IPS-NIHi7 (cell line): ENCODE data around the gene GSTA5.
"Not testable (repeated sequence)": the region's sequence is repeated elsewhere in the genome, so short reads cannot be mapped to it uniquely, and the experiment has no call there.

Experiments used
- DNase-seq: peaks from one replicate; pipeline ENCODE4 v3.0.0; 2012; ENCODE audit warnings: mixed read lengths; ENCODE audit errors: extremely low spot score

Gene GSTA5

DNA sequence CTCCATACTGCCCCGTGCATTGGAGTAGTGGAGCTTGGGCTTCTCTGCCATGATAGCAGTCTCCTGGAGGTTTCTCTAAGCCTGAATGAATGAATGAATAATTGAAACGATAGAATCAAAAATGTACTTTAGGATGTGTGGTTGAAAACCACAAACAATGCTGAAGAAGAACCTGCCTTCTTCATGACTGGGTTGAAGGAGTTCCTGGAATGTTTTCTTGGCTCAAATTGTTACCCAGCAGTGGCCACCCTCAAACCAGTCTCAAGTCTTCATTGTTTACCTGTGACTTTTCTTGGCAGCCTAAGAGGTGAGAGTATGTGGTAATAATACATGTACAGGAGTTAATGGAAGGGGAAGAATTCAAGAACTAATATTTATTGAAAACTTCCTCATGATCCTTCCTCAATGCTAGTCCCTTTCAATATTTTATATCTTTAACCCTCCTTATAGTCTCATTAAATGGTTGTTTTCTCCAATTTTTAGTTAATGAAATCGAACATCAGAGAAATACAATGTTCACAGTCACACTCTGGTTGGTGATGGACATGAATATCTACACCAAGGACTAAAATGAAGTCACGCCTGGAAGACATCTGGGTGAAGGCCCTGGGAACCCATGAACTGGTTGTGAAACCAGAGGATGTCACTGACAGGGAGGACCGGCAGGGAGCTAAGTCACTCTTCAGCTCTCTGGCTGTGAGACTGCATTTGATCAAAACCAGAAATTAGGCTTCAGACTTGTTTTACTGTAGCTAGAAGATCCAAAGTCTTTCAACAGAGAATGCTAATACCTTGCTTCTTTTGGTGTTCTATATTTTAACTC is at the start of gene GSTA5:
Gene GSTA5, minus strand, starts transcription at position 51 of the 823 bp plus-strand sequence.
- no peak for DNase-seq

DNA sequence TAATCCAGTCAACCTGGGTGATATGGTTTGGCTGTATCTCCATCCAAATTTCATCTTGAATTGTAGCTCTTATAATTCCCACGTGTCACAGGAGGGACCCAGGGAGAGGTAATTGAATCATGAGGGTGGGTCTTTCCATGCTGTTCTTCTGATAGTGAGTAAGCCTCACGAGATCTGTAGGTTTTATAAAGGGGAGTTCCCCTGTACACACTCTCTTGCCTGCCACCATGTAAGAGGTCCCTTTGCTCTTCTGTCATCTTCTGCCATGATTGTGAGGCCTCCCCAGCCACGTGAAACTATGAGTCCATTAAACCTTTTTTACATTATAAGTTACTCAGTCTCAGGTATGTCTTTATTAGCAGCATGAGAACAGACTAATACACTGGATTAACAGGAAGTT is 49.4 kb upstream of the GSTA5 start:
- DNase-seq = no peak

DNA sequence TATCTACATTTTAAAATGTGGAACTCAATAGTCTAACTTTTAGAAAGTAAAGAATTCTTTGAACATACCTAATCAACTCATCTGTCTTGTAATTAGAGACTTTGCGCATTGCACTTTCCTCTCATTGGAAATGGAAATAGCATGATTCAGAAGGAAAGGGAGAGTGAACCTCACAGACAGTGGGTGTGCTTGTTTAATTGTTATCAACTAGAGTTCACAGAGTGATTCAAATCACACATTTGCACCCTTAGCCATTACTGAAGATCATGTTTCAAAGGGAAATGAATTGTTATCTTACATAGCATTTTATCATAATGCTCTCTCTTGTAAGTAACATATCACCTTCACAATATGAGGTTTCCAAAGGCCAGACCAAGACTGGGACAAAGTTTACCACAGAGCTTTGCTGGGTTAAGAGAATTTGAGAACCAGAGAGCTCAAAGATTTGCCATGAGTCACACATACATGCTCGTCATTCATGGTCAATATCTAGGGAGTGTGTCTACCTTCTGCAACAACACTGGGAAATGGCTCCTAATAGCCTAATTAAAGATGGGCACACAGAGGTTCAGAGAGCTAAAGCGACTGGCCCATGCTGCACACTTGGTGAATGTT is 47.4 kb upstream of the GSTA5 start:
- no peak for DNase-seq

DNA sequence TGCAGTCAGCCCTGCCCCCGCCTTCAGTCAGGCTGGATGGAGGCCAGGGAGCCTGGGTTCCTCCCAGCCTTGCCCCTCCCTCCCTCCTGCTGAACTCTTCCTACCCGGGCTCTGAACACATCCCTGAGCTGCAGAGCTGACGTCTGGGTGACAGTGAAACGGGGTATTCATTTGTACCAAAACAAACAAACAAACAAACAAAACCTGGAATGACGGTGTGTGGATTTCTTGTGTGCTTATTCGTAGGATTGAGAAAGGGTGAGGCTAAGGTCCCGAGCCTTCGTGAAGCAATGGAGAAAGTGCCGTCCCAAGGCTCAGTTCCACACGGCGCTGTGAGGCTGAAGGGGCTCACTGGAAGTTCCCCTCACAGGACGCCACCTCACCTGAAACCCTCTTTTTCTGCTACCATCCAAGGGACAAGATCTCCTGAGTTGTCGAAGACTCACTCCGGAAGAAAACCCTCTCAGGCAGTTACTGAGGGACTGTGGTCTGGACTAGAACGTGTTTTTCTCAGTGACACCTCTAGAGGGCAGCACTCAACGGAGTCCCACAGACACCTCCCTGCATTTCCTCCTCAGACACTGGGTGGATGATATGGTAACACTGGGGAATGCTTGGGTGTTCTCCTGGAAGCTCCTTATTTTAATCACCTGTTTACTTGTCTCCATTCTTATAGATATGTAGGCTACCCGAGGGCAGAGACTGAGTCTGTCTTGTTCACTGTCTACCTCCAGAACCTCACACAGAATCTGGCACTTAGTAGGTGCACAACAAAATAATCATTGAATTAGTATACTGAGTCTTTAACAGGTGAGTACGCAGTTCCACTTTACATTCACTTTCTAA is 41.6 kb upstream of the GSTA5 start:
- peak; percentile 89 for DNase-seq

DNA sequence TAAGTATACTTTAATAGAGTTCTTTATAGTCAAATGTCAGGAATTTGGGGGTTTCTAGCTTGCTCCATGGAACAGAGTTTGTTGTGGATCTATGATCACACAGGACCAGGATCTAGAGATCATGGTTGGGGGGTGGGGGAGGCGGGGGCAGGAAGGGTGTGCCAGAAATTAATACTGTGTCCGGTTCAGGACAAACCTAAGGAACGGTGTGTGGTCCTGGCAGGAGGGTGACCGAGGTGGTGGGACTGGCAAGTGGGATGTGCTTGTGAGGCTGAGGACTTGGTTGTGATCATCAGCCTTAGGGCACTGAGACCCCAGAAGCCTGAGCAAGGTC is 41.0 kb upstream of the GSTA5 start:
- DNase-seq = no peak

DNA sequence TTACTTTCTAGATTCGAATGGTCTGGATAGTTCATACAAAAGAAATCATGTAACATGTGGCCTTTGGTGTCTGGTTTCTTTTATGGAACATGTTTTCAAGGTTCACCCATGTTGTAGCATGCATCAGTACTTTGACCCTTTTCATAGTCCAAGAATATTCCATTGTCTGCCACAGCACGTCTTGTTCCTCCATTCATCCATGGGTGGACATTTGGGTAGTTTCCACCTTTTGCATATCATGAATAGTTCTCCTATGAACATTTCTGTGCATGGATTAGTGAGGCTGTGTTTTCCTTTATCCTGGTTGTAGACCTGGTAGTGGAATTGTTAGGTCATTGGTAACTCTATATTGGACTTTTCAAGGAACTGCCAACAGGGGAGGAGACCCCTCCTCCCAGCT is 37.2 kb upstream of the GSTA5 start:
- no peak for DNase-seq

DNA sequence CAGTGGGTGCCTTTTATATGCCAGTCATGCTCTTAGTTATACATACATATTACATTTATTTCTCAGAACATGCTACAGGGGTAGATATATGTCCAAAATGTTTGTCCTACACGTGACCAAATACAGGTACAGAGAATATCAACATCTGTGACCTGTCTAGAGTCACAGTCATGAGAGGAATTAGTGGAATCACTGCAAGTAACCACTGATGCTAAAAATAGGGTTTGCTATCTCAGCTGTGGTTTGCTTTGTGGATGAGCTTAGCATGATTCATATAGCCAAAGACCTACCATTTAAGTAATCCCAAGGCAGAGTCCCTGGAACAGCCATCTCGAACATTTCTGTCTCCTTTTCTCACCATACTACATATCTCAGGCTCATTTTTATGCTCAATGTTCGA is 36.6 kb upstream of the GSTA5 start:
- DNase-seq = no peak

DNA sequence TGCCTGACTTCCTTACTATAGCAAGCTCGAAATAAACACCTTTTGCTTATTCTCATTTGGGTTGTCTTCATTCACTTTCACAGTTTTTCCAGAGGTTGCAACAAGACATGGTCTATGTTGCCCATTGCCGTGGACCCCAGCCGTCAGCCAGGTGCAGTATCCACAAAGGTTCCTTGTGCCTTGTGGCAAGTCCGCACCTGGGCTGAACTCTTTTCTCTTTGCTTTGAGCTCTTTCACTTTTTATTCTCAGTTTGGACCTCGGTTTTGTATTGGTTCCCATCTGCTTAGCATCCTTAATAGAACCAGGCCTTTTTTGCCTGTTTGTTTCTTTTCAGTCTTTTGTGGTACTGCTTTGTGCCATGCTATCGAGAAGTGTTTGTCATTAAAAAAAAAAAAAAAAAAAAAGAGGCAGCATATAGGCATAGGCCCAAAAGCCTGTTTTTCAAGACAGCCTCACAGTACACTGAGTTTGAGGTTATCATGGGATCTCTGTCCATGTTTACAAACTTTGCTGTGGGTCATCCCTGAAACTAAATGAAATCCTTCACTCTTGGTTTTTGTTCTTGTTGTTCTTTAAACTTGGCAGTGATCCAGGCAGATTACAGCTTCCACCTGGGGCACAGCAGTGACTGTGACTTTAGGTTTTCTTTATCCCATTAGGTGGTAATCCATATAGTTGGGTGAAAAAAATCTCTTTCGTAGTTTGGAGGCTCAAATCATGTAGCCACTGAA is 35.6 kb upstream of the GSTA5 start:
- DNase-seq = no peak

DNA sequence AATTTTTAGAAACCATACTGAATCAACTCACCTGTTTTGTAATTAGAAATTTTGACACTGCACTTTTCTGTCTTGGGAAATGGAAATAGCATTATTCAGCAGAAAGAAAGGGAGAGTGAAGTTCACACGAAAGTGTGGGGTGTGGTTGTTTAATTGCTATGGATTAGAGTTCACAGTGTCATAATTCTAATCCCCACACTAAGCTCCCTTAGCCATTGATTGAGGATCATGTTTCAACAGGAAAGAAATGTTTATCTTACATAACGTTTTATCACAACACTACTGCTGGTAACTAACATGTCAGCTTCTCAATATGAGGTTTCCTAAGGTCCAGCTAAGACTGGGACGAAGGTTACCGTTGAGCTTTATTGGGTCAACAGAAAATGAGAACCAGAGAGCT is 31.4 kb upstream of the GSTA5 start:
- no peak for DNase-seq

DNA sequence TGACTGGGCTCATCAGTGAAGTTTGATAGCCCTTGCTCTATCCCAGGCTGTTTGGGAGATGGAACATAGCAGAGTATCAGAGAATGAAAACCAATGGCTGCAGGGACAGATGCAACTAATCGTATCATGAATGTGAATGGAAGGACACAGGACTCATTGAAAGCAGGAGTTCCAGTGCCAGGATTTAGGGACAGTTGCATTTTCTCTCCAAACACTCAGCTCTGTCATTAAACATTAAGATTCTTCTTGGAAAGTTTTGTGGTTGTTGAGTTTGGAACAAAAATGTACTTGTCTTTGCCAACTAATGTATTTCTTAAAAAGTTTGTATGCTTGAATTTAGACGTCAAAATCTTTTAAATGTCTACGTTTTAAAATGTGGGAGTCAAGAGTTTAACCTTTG is 31.0 kb upstream of the GSTA5 start:
- no peak for DNase-seq

DNA sequence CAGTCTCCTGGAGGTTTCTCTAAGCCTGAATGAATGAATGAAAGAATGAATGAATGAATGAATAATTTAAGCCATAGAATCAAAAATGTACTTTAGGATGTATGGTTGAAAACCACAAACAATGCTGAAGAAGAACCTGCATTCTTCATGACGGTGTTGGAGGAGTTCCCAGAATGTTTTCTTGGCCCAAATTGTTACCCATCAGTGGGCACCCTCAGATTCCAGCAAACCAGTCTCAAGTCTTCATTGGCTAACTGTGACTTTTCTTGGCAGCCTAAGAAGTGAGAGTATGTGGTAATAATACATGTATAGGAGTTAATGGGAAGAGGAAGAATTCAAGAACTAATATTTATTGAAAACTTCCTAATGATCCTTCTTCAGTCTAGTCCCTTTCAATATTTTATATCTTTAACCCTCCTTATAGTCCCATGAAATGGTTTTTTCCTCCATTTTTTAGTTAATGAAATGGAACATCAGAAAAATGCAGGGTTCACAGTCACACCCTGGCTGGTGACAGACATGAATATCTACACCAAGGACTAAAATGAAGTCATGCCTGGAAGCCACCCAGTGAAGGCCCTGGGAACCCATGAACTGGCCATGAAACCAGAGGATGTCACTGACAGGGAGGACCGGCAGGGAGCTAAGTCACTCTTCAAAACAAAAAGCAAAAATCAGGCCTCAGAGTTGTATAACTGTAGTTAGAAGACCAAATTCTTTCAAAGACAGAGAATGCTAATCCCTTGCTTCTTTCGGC is 29.9 kb upstream of the GSTA5 start:
- not testable (repeated sequence) for DNase-seq

DNA sequence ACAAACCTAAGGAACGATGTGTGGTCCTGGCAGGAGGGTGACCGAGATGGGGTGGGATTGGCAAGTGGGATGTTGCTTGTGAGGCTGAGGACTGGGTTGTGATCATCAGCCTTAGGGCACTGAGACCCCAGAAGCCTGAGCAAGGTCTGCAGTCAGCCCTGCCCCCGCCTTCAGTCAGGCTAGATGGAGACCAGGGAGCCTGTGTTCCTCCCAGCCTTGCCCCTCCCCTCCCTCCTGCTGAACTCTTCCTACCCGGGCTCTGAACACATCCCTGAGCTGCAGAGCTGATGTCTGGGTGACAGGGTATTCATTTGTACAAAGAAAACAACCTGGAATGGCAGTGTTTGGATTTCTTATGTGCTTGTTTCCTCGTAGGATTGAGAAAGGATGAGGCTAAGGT is 28.3 kb upstream of the GSTA5 start:
- DNase-seq = not testable (repeated sequence)

DNA sequence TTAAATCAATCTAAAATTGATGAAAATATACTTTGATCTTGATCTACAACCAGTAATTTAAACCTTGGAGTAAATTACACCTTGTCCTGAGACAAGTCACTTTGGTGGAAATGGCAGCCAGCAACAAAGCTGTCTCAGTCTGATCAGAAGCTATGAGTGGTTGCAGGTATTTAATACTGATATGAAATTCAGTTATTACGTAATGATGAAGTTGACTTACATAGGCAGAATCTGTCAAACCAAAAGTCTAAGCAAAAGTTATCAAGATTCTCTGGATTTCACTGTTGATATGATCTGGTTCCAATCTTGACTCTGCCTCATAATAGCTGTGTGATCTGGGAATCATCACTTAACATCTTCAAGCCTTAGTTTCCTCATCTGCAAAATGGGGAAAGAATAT is 27.6 kb upstream of the GSTA5 start:
- DNase-seq = no peak

DNA sequence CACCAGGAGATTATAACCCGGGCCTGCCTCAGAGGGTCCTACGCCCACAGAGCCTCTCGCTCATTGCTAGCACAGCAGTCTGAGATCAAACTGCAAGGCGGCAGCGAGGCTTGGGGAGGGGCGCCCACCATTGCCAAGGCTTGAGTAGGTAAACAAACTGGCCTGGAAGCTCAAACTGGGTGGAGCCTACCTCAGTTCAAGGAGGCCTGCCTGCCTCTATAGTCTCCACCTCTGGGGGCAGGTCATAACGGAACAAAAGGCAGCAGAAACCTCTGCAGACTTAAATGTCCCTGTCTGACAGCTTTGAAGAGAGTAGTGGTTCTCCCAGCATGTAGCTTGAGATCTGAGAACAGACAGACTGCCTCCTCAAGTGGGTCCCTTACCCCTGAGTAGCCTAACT is 20.5 kb upstream of the GSTA5 start:
- DNase-seq = not testable (repeated sequence)

DNA sequence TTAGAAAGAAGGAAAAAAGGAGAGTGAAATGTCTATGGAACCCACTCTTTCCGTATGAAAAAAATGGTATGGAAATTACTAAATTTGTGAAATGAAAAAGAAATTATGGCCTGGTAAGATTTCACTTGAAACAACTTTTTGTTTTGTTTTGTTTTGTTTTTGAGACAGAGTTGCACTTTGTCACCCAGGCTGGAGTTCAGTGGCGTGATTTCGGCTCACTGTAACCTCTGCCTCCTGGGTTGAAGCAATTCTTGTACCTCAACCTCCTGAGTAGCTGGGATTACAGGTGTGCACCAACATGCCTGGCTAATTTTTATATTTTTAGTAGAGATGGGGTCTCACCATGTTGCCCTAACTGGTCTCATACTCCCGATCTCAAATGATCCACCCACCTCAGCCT is 17.8 kb upstream of the GSTA5 start:
- no peak for DNase-seq

DNA sequence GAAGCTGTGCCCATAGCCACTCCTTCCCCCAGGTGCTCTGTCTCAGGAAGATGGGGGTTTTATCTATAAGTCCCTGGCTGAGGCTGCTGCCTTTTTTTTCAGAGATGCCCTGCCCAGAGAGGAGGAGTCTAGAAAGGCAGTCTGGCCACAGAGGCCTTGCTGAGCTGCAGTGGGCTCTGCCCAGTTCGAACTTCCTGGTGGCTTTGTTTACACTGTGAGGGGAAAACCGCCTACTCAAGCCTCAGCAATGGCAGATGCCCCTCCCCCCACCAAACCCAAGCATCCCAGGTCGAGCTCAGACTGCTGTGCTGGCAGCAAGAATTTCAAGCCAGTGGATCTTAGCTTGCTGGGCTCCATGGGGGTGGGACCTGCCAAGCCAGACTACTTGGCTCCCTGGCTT is 15.5 kb upstream of the GSTA5 start:
- not testable (repeated sequence) for DNase-seq

DNA sequence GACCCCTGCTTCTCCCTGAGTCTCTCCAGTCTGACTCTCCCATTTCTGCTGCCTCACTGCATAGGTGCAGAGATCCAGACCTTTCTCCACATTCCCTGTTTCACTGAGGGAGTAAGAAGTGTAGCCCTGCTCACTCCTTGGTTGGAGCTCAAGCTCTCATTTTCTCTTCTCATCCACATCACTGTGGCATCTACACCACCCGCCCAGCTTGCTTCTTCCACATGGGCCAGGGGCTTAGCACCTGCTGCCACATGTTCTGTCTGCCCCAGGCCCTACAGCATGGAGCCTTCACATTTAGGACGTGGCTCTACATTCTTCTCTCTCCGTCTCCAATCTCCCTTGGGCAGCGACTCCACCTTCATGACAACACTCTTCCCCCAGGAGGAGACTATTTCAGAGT is 8.5 kb upstream of the GSTA5 start:
- no peak for DNase-seq

DNA sequence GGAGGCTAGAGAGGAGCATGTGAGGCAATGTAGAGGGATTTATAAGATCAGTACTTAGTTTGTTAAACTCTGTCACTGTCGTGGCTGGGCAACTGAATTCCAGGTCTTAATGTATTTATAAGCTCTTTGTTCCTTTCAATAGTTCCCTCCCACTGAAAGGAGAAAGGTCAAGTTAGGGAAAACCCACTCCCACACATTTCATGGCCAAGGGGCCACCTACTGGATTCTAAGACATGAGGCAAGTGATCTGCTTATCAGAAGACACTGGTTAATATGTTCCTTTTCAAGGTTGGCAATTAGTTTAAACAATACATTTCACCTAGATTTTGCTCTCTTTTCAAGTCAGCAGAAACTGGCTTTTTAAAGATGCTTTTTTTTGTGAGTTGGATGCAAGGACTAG is 5.4 kb upstream of the GSTA5 start:
- no peak for DNase-seq

DNA sequence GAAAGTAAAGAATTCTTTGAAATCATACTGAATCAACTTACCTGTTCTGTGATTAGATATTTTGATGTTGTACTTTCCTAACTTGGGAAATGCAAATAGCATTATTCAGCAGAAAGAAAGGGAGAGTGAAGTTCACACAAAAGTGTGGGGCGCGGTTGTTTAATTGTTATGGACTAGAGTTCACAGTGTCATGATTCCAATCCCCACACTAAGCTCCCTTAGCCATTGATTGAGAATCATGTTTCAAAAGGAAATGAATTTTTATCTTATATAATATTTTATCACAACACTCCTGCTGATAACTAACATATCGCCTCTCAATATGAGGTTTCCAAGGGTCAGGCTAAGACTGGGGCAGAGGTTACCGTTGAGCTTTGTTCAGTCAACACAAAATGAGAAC is 3.0 kb upstream of the GSTA5 start:
- no peak for DNase-seq

DNA sequence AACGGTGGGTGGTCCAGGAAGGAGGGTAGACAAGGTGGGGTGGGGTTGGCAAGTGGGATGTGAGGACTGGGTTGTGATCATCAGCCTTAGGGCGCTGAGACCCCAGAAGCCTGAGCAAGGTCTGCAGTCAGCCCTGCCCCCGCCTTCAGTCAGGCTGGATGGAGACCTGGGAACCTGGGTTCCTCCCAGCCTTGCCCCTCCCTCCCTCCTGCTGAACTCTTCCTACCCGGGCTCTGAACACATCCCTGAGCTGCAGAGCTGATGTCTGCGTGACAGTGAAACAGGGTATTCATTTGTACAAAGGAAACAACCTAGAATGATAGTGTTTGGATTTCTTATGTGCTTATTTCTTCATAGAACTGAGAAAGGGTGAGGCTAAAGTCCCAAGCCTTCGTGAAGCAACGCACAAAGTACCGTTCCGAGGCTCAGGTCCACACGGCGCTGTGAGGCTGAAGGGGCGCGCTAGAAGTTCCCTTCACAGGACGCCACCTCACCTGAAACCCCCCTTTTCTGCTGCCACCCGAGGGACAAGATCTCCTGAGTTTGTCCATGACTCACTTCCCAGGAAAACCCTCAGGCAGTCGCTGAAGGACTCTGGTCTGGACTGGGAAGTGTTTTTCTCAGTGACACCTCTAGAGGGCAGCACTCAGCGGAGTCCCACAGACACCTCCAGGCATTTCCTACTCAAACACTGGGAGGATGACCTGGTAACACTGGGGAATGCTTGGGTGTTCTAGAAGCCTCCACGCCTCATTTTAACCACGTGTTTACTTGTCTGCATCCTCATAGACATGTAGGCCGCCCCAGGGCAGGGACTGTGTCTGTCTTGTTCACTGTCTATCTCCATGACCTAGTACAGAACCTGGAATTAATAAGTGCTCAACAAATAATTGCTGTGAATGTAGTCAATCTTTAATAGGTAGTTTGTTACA is 1.2 kb downstream of the GSTA5 start:
- DNase-seq = peak; percentile 86
